Activated CD4-positive, alpha-beta T cell treated with anti-CD3 and anti-CD28 coated beads, Interleukin-2, amount 50 U/mL, for 1 hour (primary cell): ENCODE results near the gene SCNM1.
"Not testable (repeated sequence)": the region's sequence is repeated elsewhere in the genome, so short reads cannot be mapped to it uniquely, and the experiment has no call there.

ENCODE experiments used
- DNase-seq: peaks from one replicate; pipeline ENCODE4 v3.0.0-alpha.2; 2020

The SCNM1 gene

DNA sequence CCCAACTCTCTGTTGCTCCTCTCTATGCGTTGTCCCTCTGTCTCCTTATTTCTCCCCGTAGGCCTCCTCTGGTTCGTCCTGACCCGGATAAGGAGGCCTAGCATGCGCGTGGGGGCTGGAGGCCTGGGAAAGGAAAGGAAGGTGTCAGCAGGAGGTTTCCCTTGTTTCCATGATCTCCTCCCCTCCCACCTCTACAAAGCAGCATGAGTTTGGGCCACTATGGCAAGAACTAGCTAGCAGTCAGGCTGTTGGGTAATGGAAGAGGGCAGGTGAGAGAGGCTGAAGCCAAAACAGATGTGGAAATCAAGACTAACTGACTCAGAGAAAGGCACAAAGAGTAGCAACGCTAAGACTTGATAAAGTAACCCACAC, 18.8 kb upstream of the SCNM1 start:
- DNase-seq = no peak

GRCh38 chr1:151147665-151148064, 18.3 kb upstream of the SCNM1 start:
- no peak for DNase-seq

GRCh38 chr1:151156515-151156819, 9.5 kb upstream of the SCNM1 start, which contains the start of gene TNFAIP8L2:
Gene TNFAIP8L2 (plus strand): TSS chr1:151156649. CDS start chr1:151158698, 2,049 bp downstream.
- DNase-seq = peak; percentile 70

GRCh38 chr1:151157067-151157531, 8.8 kb upstream of the SCNM1 start:
- peak; percentile 43 for DNase-seq

DNA sequence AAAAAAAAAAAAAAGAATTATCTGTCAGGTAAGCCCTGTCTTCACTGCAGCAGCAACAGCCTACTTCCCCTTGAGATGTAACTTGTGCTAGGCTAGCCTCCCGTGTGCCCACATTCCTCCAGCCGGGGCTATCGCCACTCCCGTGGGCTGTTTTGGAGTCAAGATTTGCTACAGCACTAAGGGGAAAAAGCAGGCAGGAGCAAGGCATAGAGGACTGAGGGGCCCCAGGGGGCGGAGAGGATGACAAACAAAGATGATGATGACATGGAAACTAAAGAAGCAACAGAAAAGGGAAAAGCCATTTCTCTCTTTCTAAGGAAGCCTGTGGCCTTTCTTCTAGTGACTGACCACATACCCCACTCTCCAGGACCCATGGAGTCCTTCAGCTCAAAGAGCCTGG, 7.6 kb upstream of the SCNM1 start:
- peak; percentile 26 for DNase-seq

DNA sequence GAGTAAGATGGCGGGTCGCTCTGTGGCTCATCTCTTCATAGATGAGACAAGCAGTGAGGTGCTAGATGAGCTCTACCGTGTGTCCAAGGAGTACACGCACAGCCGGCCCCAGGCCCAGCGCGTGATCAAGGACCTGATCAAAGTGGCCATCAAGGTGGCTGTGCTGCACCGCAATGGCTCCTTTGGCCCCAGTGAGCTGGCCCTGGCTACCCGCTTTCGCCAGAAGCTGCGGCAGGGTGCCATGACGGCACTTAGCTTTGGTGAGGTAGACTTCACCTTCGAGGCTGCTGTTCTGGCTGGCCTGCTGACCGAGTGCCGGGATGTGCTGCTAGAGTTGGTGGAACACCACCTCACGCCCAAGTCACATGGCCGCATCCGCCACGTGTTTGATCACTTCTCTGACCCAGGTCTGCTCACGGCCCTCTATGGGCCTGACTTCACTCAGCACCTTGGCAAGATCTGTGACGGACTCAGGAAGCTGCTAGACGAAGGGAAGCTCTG, 7.1 kb upstream of the SCNM1 start:
- no peak for DNase-seq

DNA sequence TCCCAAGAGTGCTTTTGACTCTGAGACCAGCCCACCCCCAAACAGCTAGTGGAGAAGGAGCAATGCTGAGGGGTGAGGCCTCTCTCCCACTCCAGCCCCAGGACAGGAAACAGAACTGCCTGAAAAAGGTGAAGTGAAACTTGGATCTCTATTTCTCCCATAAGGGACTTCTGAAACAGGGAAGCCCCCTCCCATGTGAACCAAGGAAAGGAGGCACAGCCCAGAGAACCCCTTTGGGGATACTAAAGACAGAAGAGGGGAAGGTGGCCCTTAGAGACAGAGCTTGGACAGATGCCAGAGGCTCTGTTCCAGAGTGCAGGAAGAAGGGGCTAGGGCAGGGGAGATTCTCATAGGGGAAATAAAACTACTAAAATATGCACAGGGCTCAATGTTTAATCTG, 6.6 kb upstream of the SCNM1 start:
- DNase-seq = no peak

DNA sequence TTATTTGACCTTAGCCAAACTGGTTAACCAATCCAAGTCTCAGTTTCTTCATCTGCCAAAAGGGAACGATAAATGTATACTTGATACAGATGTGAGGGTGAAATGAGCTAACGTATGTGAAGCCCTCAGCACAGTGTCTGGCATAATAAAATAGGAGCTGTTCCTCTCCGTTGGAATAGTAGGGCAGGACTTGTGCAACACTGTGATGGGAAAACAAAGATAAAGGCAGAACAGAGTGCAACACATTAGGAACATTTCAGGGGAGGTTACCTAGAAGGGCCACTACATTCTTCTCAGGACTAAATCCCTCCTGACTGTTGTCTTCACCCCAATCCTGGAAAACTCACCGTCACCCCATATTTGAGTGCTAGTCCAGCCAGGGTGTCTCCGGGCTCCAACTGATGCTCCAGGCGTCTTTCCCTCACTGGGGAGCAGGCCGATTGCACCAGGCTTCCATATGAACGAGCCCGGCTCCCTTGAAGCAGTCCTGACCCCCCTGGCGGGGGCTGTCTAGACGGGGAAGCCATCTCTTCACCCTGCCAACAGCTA, 1.1 kb upstream of the SCNM1 start:
- no peak for DNase-seq

- no peak for DNase-seq
Observed at GRCh38 chr1:151165281-151165737, 635 bp upstream of the SCNM1 start.

GRCh38 chr1:151166505-151166956, 587 bp downstream of the SCNM1 start:
- no peak for DNase-seq

GRCh38 chr1:151167116-151167515, 1.2 kb downstream of the SCNM1 start:
- DNase-seq = no peak

- DNase-seq = no peak
Observed at GRCh38 chr1:151171190-151171589, 5.2 kb downstream of the SCNM1 start.

DNA sequence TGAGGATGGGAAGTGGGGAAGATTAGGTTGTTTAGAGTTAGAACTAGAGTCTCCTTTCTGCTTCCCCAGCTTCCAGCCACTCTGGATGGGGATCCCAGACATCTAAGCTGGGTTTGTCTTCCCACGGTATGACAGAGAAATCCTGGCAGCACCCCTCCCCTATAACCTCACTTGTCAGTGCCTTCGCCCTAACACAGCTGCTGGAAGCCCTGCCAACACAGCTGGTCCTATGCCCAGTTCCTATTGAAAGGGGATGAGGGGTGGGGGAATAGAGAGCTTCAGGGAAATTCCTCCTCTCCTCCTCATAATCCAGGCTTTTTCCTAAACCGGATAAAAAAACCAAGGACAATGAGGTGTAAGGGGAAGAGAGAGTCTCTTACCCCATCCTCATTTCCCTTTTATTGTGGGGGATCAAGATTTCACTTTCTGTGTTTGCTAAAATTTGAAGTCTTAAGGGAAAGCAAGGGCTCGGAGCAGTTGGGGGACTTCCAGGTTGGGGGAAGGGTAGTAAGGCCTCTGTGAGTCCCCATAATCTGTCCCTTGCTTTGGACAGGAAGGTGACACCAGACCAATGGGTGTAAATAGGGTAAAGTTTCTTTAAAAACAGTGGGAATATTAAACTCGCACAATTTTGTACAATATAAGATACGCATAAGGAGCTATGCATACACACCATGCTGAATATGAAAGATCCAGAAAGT, 9.2 kb downstream of the SCNM1 start:
- DNase-seq = no peak

- no peak for DNase-seq
Observed at GRCh38 chr1:151175863-151176262, 9.9 kb downstream of the SCNM1 start, which contains the start of gene TMOD4. Gene TMOD4 (minus strand): TSS chr1:151175981. CDS start chr1:151174875, 1,106 bp downstream.

DNA sequence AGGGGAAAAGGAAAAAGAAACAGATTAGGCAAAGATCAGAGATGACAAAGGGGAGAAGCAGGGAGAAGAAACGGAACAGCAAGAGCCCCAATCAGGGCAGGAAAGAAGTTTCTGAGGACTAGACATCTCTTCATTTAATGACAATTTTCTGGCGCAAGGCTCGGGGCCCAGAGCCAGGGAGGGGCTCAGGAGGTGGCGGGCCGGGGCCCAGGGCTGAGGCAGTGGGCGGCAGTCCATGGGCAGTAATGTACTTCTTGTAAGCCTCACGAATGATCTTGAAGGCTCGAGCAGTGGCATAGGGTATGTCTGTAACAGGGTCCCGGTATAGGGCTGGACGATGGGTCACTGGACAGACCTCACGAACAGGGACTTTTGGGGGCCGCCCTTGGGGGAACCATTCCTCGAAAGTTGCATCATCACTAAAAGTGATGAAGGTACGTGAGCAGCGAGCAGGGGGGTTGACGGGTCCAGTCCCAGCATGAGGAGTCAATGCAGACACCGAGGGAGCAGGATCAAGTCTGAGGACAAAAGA, 10.6 kb downstream of the SCNM1 start:
- no peak for DNase-seq

GRCh38 chr1:151184211-151184610, 18.3 kb downstream of the SCNM1 start:
- no peak for DNase-seq

GRCh38 chr1:151187205-151187604, 21.3 kb downstream of the SCNM1 start:
- no peak for DNase-seq

GRCh38 chr1:151188667-151189066, 22.7 kb downstream of the SCNM1 start:
- not testable (repeated sequence) for DNase-seq

- peak; percentile 80 for DNase-seq
Observed at GRCh38 chr1:151189637-151190445, 23.9 kb downstream of the SCNM1 start, which contains the start of gene VPS72. Gene VPS72 (minus strand): TSS chr1:151190197. CDS start chr1:151190121, 76 bp downstream.

DNA sequence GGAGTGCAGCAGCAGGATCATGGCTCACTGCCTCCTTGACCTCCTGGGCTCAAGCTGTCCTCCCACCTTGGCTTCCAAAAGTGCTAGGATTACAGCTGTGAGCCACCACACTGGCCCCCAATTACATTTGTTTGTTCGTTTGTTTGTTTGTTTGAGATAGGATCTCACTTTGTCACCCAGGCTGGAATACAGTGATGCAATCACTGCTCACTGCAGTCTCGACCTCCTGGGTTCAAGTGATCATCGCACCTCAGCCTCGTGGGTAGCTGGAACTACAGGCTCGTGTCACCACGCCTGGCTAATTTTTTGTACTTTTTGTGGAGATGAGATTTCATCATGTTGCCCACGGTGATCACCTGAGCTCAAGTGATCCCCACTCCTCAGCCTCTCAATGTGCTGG, 26.1 kb downstream of the SCNM1 start:
- DNase-seq = no peak

- DNase-seq = no peak
Observed at GRCh38 chr1:151193304-151193703, 27.4 kb downstream of the SCNM1 start.

DNA sequence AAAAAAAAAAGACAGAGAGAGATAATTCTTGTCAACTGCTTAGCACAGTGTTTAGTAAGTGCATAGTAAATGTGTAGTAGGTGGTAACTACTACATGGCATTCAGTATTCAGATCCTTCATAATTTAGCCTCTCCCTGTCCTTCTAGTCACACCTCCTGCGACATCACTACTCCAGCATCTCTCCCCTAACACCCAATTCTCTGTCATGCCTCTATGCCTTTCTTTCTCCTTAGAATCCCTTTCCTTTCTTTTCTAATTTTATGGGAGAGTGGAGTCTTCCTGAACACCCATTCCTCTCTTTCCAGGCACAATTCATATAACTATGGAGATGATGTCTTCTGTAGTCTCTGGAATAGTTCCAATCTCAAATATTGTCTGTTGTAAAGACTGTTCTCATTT, 27.9 kb downstream of the SCNM1 start:
- no peak for DNase-seq
